Neural cell (in vitro differentiated cells): ENCODE data around the gene RABL6. TPM values are rescaled to one million over a fixed set of nuclear protein-coding genes. Genes with fewer than 3 reads are reported as not detected.

Source experiments
- H2AFZ ChIP-seq: fragments of 200-600, 300-800 bp; sonication (generic), shearing (Covaris generic); 2 replicates; pipeline ENCODE4 v1.6.0; 2014; ENCODE audit warnings: low read depth, mild to moderate bottlenecking, antibody characterized with exemption, low read length, moderate library complexity
- H3F3A ChIP-seq: fragments of 200-600 bp; shearing (Covaris generic); 2 replicates; pipeline ENCODE4 v1.6.1; 2016; ENCODE audit warnings: mild to moderate bottlenecking, moderate library complexity, mixed read lengths, antibody characterized with exemption, low read length; ENCODE audit not compliant: insufficient read depth, poor library complexity, severe bottlenecking
- H3K27ac ChIP-seq: fragments of 200-600, 300-800 bp; sonication (generic), shearing (Covaris generic); 2 replicates; pipeline ENCODE4 v1.5.1; 2014; ENCODE audit warnings: mild to moderate bottlenecking, low read length, moderate library complexity
- H3K27me3 ChIP-seq: fragments of 300-800, 200-600 bp; sonication (generic), shearing (Covaris generic); 2 replicates; pipeline ENCODE4 v1.6.0; 2014; ENCODE audit warnings: mild to moderate bottlenecking, low read depth, low read length, moderate library complexity; ENCODE audit not compliant: insufficient read depth
- H3K36me3 ChIP-seq: fragments of 300-800, 200-600 bp; sonication (generic), shearing (Covaris generic); 2 replicates; pipeline ENCODE4 v1.5.1; 2014; ENCODE audit warnings: mild to moderate bottlenecking, antibody characterized with exemption, low read length, moderate library complexity; ENCODE audit not compliant: insufficient read depth
- H3K4me2 ChIP-seq: fragments of 300-800, 200-600 bp; sonication (generic), shearing (Covaris generic); 2 replicates; pipeline ENCODE4 v1.6.0; 2014; ENCODE audit warnings: mild to moderate bottlenecking, low read length
- H3K4me3 ChIP-seq: fragments of 300-800, 200-600 bp; sonication (generic), shearing (Covaris generic); 2 replicates; pipeline ENCODE4 v1.5.1; 2014; ENCODE audit warnings: mild to moderate bottlenecking, low read length, moderate library complexity
- H3K79me2 ChIP-seq: fragments of 200-600 bp; shearing (Covaris generic); replicated peaks from 2 replicates; pipeline ENCODE4 v1.6.0; 2014; ENCODE audit warnings: mild to moderate bottlenecking, low read length, moderate library complexity; ENCODE audit not compliant: insufficient read depth
- H3K9ac ChIP-seq: fragments of 300-800, 200-600 bp; sonication (generic), shearing (Covaris generic); 2 replicates; pipeline ENCODE4 v1.6.1; 2016; ENCODE audit warnings: mild to moderate bottlenecking, low read length, mixed read lengths
- H3K9me2 ChIP-seq: fragments of 200-600 bp; shearing (Covaris generic); 2 replicates; pipeline ENCODE4 v1.6.1; 2016; ENCODE audit warnings: mild to moderate bottlenecking, low read length, mixed read lengths; ENCODE audit not compliant: insufficient read depth
- H3K9me3 ChIP-seq: fragments of 200-600, 300-800 bp; sonication (generic), shearing (Covaris generic); 2 replicates; pipeline ENCODE4 v1.6.1; 2016; ENCODE audit warnings: mild to moderate bottlenecking, mixed run types, low read length, moderate library complexity, mixed read lengths
- H4K20me1 ChIP-seq: fragments of 200-600 bp; shearing (Covaris generic); 2 replicates; pipeline ENCODE4 v1.6.1; 2016; ENCODE audit warnings: mild to moderate bottlenecking, mixed run types; ENCODE audit not compliant: insufficient read depth
- EP300 ChIP-seq: fragments of 450-650 bp; conservative IDR thresholded peaks from 2 replicates; pipeline ENCODE4 v1.6.1; 2014; ENCODE audit warnings: antibody characterized with exemption, mild to moderate bottlenecking, moderate library complexity; ENCODE audit not compliant: poor library complexity, severe bottlenecking
- EZH2 ChIP-seq: fragments of 200-600, 300-800 bp; shearing (Covaris generic), sonication (generic); IDR thresholded peaks from 2 replicates; pipeline ENCODE4 v1.6.1; 2014; ENCODE audit warnings: antibody characterized with exemption, low read length, borderline replicate concordance, mild to moderate bottlenecking; ENCODE audit not compliant: insufficient read depth, poor library complexity, severe bottlenecking
- MXI1 ChIP-seq: fragments of 450-650 bp; conservative IDR thresholded peaks from 2 replicates; pipeline ENCODE4 v1.6.1; 2014; ENCODE audit warnings: antibody characterized with exemption, mild to moderate bottlenecking; ENCODE audit not compliant: poor library complexity, severe bottlenecking
- POLR2AphosphoS5 ChIP-seq: IDR thresholded peaks from 2 replicates; pipeline ENCODE4 v1.6.1; 2012
- RAD21 ChIP-seq: fragments of 450-650 bp; conservative IDR thresholded peaks from 2 replicates; pipeline ENCODE4 v1.6.1; 2014; ENCODE audit warnings: antibody characterized with exemption, mild to moderate bottlenecking, moderate library complexity
- SMC3 ChIP-seq: fragments of 450-650 bp; conservative IDR thresholded peaks from 2 replicates; pipeline ENCODE4 v1.6.1; 2014; ENCODE audit warnings: antibody characterized with exemption, mild to moderate bottlenecking, moderate library complexity; ENCODE audit not compliant: poor library complexity
- TAF1 ChIP-seq: IDR thresholded peaks from 2 replicates; pipeline ENCODE4 v1.6.1; 2012; ENCODE audit warnings: low read depth
- polyA plus RNA-seq: library from polyadenylated mRNA; depleted of rRNA; stranded (reverse); fragments of >200 nt; gene quantifications from 2 replicates; pipeline ENCODE4 v1.2.3, GENCODE V29; 2014
- TF ChIP-seq, protein P1 (sequence below): fragments of 450-650 bp; IDR thresholded peaks from 2 replicates; pipeline ENCODE4 v1.5.1; 2014; ENCODE audit warnings: antibody characterized with exemption, mild to moderate bottlenecking, moderate library complexity; ENCODE audit not compliant: poor library complexity, severe bottlenecking
- TF ChIP-seq, protein P2 (sequence below): IDR thresholded peaks from 2 replicates; pipeline ENCODE4 v1.6.1; 2012; ENCODE audit warnings: borderline replicate concordance

The RABL6 gene
- polyA plus RNA-seq, 1 donor from 2014 or later = 46.4 TPM

GRCh38 chr9:136860529-136860928 lies 52.8 kb downstream of the RABL6 start:
- H4K20me1 ChIP-seq = no peaks in the 10 kb centered on the region
- no peak overlapping the region for H3K27ac ChIP-seq
- no peak overlapping the region for H2AFZ ChIP-seq
- H3K79me2 ChIP-seq = peaks cover 16% of the 10 kb centered on the region
- H3F3A ChIP-seq = no peaks in the 10 kb centered on the region
- no peaks in the 10 kb centered on the region for H3K9me2 ChIP-seq
- no peak overlapping the region for H3K4me2 ChIP-seq
- H3K9ac ChIP-seq = no peak overlapping the region
- no peak overlapping the region for H3K4me3 ChIP-seq
- H3K36me3 ChIP-seq = no peaks in the 10 kb centered on the region
- no peaks in the 10 kb centered on the region for H3K27me3 ChIP-seq
- H3K9me3 ChIP-seq = no peaks in the 10 kb centered on the region
- TF ChIP-seq EZH2 (no peak), SMC3 (no peak), EP300 (no peak), POLR2AphosphoS5 (no peak), TAF1 (no peak), MXI1 (no peak), RAD21 (no peak)
- TF ChIP-seq, protein P1, sequence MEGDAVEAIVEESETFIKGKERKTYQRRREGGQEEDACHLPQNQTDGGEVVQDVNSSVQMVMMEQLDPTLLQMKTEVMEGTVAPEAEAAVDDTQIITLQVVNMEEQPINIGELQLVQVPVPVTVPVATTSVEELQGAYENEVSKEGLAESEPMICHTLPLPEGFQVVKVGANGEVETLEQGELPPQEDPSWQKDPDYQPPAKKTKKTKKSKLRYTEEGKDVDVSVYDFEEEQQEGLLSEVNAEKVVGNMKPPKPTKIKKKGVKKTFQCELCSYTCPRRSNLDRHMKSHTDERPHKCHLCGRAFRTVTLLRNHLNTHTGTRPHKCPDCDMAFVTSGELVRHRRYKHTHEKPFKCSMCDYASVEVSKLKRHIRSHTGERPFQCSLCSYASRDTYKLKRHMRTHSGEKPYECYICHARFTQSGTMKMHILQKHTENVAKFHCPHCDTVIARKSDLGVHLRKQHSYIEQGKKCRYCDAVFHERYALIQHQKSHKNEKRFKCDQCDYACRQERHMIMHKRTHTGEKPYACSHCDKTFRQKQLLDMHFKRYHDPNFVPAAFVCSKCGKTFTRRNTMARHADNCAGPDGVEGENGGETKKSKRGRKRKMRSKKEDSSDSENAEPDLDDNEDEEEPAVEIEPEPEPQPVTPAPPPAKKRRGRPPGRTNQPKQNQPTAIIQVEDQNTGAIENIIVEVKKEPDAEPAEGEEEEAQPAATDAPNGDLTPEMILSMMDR = no peak
- TF ChIP-seq, protein P2, sequence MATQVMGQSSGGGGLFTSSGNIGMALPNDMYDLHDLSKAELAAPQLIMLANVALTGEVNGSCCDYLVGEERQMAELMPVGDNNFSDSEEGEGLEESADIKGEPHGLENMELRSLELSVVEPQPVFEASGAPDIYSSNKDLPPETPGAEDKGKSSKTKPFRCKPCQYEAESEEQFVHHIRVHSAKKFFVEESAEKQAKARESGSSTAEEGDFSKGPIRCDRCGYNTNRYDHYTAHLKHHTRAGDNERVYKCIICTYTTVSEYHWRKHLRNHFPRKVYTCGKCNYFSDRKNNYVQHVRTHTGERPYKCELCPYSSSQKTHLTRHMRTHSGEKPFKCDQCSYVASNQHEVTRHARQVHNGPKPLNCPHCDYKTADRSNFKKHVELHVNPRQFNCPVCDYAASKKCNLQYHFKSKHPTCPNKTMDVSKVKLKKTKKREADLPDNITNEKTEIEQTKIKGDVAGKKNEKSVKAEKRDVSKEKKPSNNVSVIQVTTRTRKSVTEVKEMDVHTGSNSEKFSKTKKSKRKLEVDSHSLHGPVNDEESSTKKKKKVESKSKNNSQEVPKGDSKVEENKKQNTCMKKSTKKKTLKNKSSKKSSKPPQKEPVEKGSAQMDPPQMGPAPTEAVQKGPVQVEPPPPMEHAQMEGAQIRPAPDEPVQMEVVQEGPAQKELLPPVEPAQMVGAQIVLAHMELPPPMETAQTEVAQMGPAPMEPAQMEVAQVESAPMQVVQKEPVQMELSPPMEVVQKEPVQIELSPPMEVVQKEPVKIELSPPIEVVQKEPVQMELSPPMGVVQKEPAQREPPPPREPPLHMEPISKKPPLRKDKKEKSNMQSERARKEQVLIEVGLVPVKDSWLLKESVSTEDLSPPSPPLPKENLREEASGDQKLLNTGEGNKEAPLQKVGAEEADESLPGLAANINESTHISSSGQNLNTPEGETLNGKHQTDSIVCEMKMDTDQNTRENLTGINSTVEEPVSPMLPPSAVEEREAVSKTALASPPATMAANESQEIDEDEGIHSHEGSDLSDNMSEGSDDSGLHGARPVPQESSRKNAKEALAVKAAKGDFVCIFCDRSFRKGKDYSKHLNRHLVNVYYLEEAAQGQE = no peak

GRCh38 chr9:136860933-136861873 lies 53.5 kb downstream of the RABL6 start:
- Histone ChIP-seq H3K27ac (no peak overlapping the region), H3K79me2 (peaks cover 21% of the 10 kb centered on the region), H3K9me3 (no peaks in the 10 kb centered on the region), H3K4me2 (no peak overlapping the region), H3K27me3 (no peaks in the 10 kb centered on the region), H3K9me2 (no peaks in the 10 kb centered on the region), H3F3A (no peaks in the 10 kb centered on the region), H4K20me1 (no peaks in the 10 kb centered on the region), H3K9ac (no peak overlapping the region), H2AFZ (no peak overlapping the region), H3K36me3 (no peaks in the 10 kb centered on the region), H3K4me3 (no peak overlapping the region)
- TF ChIP-seq RAD21 (no peak), EZH2 (no peak), SMC3 (no peak), TAF1 (no peak), EP300 (no peak), POLR2AphosphoS5 (no peak), MXI1 (no peak)
- TF ChIP-seq, protein P1 = no peak
- TF ChIP-seq, protein P2 = no peak
